GM18526 (cell line): Measurements from ENCODE around the gene HDLBP.

Experiments used
- POLR2A ChIP-seq: IDR thresholded peaks from 3 replicates; pipeline ENCODE4 v1.6.1; 2011; ENCODE audit not compliant: insufficient read length; ENCODE audit errors: extremely low read depth

Gene HDLBP

DNA sequence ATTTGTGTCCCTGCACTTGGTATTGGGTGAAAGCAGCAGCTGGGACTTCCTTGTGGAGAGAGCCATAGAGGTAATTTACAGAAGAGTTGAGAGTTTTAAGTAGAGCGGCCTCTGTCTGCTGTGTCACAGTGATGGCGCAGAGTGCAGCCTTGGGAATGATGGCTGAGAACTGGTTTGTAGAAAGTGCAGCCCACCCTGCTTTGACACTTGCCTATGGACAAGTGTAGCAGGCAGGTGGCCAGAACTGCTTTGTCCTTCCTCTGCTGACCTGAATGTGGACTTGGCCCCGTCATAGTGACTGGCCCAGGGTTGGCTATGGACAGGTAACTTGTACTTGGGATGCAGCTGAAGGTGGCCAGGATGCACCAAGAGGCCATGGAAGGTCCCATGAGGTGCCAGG is 133.3 kb downstream of the HDLBP start:
- TF ChIP-seq POLR2A: no peak

GRCh38 chr2:241180495-241180894 is 135.0 kb downstream of the HDLBP start:
- TF ChIP-seq POLR2A: no peak

- TF ChIP-seq POLR2A: no peak
These were observed 135.6 kb downstream of the HDLBP start for GRCh38 chr2:241179899-241180298.

- no peak for TF ChIP-seq POLR2A
These were observed 136.5 kb downstream of the HDLBP start for GRCh38 chr2:241178961-241179360.

DNA sequence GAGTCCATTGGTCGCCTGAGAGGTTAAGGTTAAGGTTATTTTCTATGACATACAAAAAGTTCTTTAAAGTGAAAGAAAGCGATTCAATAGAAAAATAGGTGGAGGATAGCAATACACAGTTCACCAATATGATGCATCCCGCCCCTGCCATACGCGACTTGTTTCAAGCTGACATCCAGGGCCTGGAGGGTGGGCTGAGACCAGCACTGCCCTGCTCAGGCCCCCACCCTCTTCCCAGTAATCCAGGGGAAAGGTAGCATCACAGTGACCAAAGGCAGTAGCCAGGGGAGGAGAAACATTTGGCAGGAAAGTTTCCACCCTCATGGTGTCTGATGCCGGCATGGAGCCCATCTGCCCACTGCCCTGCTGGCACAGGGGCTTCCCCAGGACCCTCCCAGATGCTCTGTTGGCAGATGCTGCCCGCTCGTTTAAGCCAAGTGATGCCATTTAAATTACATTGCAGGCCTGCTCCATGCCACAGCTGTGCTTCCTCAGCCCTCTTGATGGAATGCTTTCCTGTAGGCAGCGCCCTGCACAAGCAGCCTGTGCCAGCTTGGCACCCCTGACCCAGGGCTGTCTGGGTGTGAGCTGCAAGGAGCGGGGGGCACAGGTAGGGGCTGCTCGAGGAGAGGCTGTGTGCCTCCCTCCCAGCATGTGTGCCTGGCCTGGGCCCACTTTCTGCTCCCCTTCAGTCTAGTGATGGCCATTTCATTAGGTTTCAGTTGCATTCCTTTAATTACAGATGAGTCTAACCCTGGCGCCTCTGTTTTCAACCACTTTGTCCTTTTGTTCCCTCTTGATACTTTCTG is 137.7 kb downstream of the HDLBP start:
- no peak for TF ChIP-seq POLR2A
